ENCODE measurements around the gene TGFBR3L.

- TF ChIP-seq CTCF (conservative IDR thresholded peaks at IDR 0.05; ENCODE audit: low read depth in 2 of 2): peak in 1 of 2 experiments; percentile 52; a peak in 3 of 4 replicates
- no peak for TF ChIP-seq ZNF114 (CRISPR knock-in tag; IDR thresholded peaks at IDR 0.05)
- TF ChIP-seq JUNB (IDR thresholded peaks at IDR 0.05; ENCODE audit: unreplicated experiment): no peak
- TF ChIP-seq POLR2AphosphoS5 (IDR thresholded peaks at IDR 0.05; ENCODE audit: low read depth): no peak
- no peak for TF ChIP-seq REST (IDR thresholded peaks at IDR 0.05; ENCODE audit: unreplicated experiment)
- no peak for TF ChIP-seq EZH2 (IDR thresholded peaks at IDR 0.05; ENCODE audit: low read depth, unreplicated experiment)
- no peak for TF ChIP-seq CREB1 (CRISPR knock-in tag; IDR thresholded peaks at IDR 0.05; ENCODE audit: low read depth)
These were observed 5.7 kb upstream of the TGFBR3L start for GRCh38 chr19:7908742-7909461.

Measured in GM23338 (cell line).